ENCODE measurements around the gene CFL1.

DNA sequence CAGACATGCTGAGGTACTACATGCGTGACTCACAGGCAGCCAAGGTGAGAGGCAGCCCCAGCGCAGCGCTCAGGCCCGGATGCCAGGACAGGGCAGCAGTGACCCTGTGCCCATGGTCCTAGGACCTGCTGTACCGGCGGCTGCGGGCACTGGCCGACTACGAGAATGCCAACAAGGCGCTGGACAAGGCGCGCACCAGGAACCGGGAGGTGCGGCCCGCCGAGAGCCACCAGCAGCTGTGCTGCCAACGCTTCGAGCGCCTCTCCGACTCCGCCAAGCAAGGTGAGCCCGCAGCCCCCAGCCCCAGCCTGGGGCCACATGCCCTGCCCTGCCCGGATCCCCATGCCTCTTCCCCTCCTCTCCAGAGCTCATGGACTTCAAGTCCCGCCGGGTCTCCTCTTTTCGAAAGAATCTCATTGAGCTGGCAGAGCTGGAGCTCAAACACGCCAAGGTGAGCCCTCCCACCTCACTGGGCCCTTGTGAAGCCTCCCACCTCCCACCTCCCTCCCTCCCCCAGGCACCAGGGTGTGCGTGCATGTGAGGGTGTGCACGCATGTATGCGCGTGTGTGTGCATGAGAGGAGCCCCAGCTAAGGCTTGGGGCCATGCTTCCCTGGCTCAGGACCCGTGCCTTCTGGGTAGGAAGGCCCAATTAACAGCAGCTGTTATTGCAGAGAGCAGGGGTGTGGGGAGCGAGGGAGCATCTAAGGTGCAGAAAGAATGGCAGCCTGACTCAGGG lies 5.3 kb downstream of the CFL1 start:
- no peak for TF ChIP-seq EZH2 (IDR thresholded peaks at IDR 0.05)
- TF ChIP-seq POLR2AphosphoS5 (IDR thresholded peaks at IDR 0.05; ENCODE audit: borderline replicate concordance, low read depth, low read length): peak; percentile 48

All from SK-N-MC (cell line).